Panc1 (cell line): ENCODE data around the gene HHAT. TPM values are rescaled to one million over a fixed set of nuclear protein-coding genes. Genes with fewer than 3 reads are reported as not detected.

ENCODE experiments used
- ATAC-seq: fragments of 200-7000 bp; cut with Tn5 transposase; 2 replicates; pipeline ENCODE4 v1.9.1; 2020; ENCODE audit warnings: mild to moderate bottlenecking, moderate library complexity
- BruUV-seq: library from RNA; stranded (reverse); fragments of 400-500 nt; replicated peaks from 2 replicates; lab custom pipeline; 2021; lab: Mats Ljungman, UMichigan
- CTCF ChIA-PET: fragments of 300-600 bp; sonication (Branson Sonifier 250); formaldehyde crosslinking; loops from one replicate; lab custom pipeline; 2022; ENCODE audit warnings: antibody characterized with exemption; lab: Charles Lee
- POLR2A ChIA-PET: fragments of 300-600 bp; sonication (Branson Sonifier 250); formaldehyde crosslinking; loops from one replicate; lab custom pipeline; 2022; ENCODE audit warnings: antibody characterized with exemption; lab: Charles Lee
- DNase-seq: peaks from one replicate; pipeline ENCODE4 v3.0.0-alpha.2; 2010; ENCODE audit warnings: low read depth, low spot score
- H3K27ac ChIP-seq: 2 replicates; pipeline ENCODE4 v1.5.1; 2011; ENCODE audit warnings: mild to moderate bottlenecking, low read length, inconsistent platforms
- H3K27me3 ChIP-seq: fragments of 200-500 bp; sonication (Bioruptor generic); 2 replicates; pipeline ENCODE4 v1.6.0; 2014; ENCODE audit warnings: low read length, inconsistent platforms; ENCODE audit not compliant: control insufficient read depth, insufficient read depth
- H3K36me3 ChIP-seq: fragments of 200-500 bp; sonication (Bioruptor generic); 2 replicates; pipeline ENCODE4 v1.5.1; 2014; ENCODE audit warnings: inconsistent platforms, mild to moderate bottlenecking, low read length, moderate library complexity; ENCODE audit not compliant: control insufficient read depth, insufficient read depth
- H3K4me1 ChIP-seq: 2 replicates; pipeline ENCODE4 v1.5.1; 2011; ENCODE audit warnings: inconsistent platforms, mild to moderate bottlenecking, low read length, moderate library complexity; ENCODE audit not compliant: control insufficient read depth, insufficient read depth
- H3K4me3 ChIP-seq, 2 experiments: 2 replicates each; pipeline ENCODE4 v1.5.1; 2011 to 2012; ENCODE audit warnings: low read depth in 2 of 2, low read length in 2 of 2, mild to moderate bottlenecking in 2 of 2, inconsistent platforms in 1 of 2, moderate library complexity in 1 of 2
- H3K9me3 ChIP-seq: fragments of 200-500 bp; sonication (Bioruptor generic); 2 replicates; pipeline ENCODE4 v1.5.1; 2014; ENCODE audit warnings: low read depth, mild to moderate bottlenecking, inconsistent platforms, low read length, moderate library complexity; ENCODE audit not compliant: control insufficient read depth, insufficient read depth
- CTCF ChIP-seq: fragments of 450-650 bp; IDR thresholded peaks from 2 replicates; pipeline ENCODE4 v1.5.1; 2017; ENCODE audit warnings: mild to moderate bottlenecking
- POLR2AphosphoS5 ChIP-seq: IDR thresholded peaks from 2 replicates; pipeline ENCODE4 v1.6.1; 2012; ENCODE audit warnings: mild to moderate bottlenecking, low read depth, low read length, moderate library complexity
- SIN3A ChIP-seq: IDR thresholded peaks from 2 replicates; pipeline ENCODE4 v1.6.1; 2012; ENCODE audit warnings: low read depth, mild to moderate bottlenecking, low read length, moderate library complexity, borderline replicate concordance; ENCODE audit not compliant: insufficient read depth
- TCF7L2 ChIP-seq: IDR thresholded peaks from 2 replicates; pipeline ENCODE4 v1.6.1; 2011; ENCODE audit warnings: mild to moderate bottlenecking, low read depth, low read length, inconsistent platforms
- in situ Hi-C: cut with HindIII; loops from 2 replicates; pipeline ENCODE4 v1.10.0; 2016; ENCODE audit warnings: low sequenced_read_pairs, low pct_unique_long_range_greater_than_20kb
- intact Hi-C: fragments of 100-400 bp; cut with micrococcal nuclease; formaldehyde crosslinking; loops from one replicate; pipeline ENCODE4 v1.10.0; 2022; ENCODE audit not compliant: unreplicated experiment
- total RNA-seq: library from RNA; stranded (reverse); gene quantifications from one replicate; pipeline ENCODE4 v1.2.1, GENCODE V29; 2021; ENCODE audit not compliant: unreplicated experiment
- TF ChIP-seq, protein P1 (sequence below), 2 experiments: IDR thresholded peaks; 2 replicates each; pipeline ENCODE4 v1.6.1; 2011 to 2012; ENCODE audit warnings: low read depth in 2 of 2, control low read depth in 1 of 2, low read length in 1 of 2, mild to moderate bottlenecking in 1 of 2, moderate library complexity in 1 of 2; ENCODE audit not compliant: insufficient read depth in 1 of 2

The HHAT gene
- total RNA-seq, 1 experiment from 2014 or later, result 2.3 TPM

DNA sequence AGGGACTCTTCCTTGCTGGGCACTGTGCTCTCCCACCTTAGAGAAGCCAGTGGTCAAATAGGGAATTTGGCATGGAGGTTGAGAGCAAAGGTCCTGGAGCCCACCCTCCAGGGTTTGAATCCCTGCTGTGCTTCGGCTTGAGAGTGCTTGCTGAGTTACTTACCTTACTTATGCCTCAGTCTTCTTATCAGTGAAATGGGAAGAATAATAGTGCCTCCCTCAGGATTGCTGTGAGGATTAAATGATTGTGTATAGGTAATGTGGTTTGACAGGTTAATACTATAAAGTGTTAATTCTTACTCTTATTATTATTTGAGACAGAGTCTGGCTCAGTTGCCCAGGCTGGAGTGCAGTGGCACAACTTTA, 79.2 kb downstream of the HHAT start:
- intact Hi-C loops, result loop anchor here (1.0 to 2.0 kb wide), 2 partner anchors 41 to 726 kb away; partner anchors contain the start of gene KCNH1
- in situ Hi-C loops, result no loop called here
- ATAC-seq (no peak), DNase-seq (no peak)
- Histone ChIP-seq H3K9me3 (no peaks in the 10 kb centered on the region), H3K4me3 (no peak overlapping the region), H3K27ac (no peak overlapping the region), H3K4me1 (no peaks in the 10 kb centered on the region), H3K27me3 (no peaks in the 10 kb centered on the region), H3K36me3 (no peaks in the 10 kb centered on the region)
- POLR2A ChIA-PET, result no interaction called here
- CTCF ChIA-PET, result no interaction called here
- BruUV-seq, result no TSS peak
- TF ChIP-seq, protein P1, sequence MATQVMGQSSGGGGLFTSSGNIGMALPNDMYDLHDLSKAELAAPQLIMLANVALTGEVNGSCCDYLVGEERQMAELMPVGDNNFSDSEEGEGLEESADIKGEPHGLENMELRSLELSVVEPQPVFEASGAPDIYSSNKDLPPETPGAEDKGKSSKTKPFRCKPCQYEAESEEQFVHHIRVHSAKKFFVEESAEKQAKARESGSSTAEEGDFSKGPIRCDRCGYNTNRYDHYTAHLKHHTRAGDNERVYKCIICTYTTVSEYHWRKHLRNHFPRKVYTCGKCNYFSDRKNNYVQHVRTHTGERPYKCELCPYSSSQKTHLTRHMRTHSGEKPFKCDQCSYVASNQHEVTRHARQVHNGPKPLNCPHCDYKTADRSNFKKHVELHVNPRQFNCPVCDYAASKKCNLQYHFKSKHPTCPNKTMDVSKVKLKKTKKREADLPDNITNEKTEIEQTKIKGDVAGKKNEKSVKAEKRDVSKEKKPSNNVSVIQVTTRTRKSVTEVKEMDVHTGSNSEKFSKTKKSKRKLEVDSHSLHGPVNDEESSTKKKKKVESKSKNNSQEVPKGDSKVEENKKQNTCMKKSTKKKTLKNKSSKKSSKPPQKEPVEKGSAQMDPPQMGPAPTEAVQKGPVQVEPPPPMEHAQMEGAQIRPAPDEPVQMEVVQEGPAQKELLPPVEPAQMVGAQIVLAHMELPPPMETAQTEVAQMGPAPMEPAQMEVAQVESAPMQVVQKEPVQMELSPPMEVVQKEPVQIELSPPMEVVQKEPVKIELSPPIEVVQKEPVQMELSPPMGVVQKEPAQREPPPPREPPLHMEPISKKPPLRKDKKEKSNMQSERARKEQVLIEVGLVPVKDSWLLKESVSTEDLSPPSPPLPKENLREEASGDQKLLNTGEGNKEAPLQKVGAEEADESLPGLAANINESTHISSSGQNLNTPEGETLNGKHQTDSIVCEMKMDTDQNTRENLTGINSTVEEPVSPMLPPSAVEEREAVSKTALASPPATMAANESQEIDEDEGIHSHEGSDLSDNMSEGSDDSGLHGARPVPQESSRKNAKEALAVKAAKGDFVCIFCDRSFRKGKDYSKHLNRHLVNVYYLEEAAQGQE (IDR thresholded peaks at IDR 0.05; ENCODE audit: insufficient read depth in 1 of 2, low read depth in 2 of 2, low read length in 1 of 2), result no peak
- no peak for TF ChIP-seq SIN3A

DNA sequence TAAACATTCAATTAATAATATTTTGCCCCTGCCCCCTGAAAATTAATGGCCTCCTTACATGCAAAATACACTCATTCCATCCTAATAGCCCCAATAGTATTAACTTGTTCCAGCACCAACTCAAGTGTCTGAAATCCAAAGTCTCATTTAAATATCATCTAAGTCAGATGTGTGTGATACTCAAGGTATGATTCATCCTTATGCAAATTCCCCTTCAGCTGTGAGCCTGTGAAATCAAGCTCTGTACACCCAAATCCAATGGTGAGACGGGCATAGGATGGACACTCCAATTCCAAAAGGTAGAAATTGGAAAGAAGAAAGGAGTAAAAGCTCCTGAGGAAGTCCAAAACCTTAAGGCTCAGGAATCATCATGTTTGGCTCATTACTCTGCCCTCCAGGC, 83.5 kb downstream of the HHAT start:
- Histone ChIP-seq H3K27me3 (no peaks in the 10 kb centered on the region), H3K4me3 (no peak overlapping the region), H3K36me3 (no peaks in the 10 kb centered on the region), H3K4me1 (no peaks in the 10 kb centered on the region), H3K9me3 (no peaks in the 10 kb centered on the region), H3K27ac (no peak overlapping the region)
- intact Hi-C loops, result no loop called here
- TF ChIP-seq TCF7L2 (no peak), POLR2AphosphoS5 (no peak), SIN3A (no peak), CTCF (no peak)
- TF ChIP-seq, protein P1 (IDR thresholded peaks at IDR 0.05; ENCODE audit: insufficient read depth in 1 of 2, low read depth in 2 of 2, low read length in 1 of 2), result no peak
- POLR2A ChIA-PET, result no interaction called here
- no TSS peak for BruUV-seq
- in situ Hi-C loops, result no loop called here
- CTCF ChIA-PET, result no interaction called here
- no peak for DNase-seq
- ATAC-seq, result no peak
